Measurements from ENCODE around the gene AGBL5.

- TF ChIP-seq POLR2A (IDR thresholded peaks at IDR 0.05) (no peak), CTCF (IDR thresholded peaks at IDR 0.05) (no peak)
Measured at GRCh38 chr2:27013738-27014137, 37.7 kb upstream of the AGBL5 start.

Data from testis (tissue), 2 donors.